Lung (tissue), 12 donors: ENCODE data around the gene APLNR. TPM values are rescaled to one million over a fixed set of nuclear protein-coding genes. Genes with fewer than 3 reads are reported as not detected.
A peak's percentile ranks its signal among the peaks of the same experiment; 100 is the strongest.

Source experiments
- ATAC-seq: fragments of 200-7000 bp; cut with Tn5 transposase; one replicate; pipeline ENCODE4 v1.9.1; 2020; ENCODE audit warnings: moderate number of reproducible peaks; ENCODE audit not compliant: insufficient read depth, low FRiP score
- DNase-seq, 3 donors: peaks; one replicate each; pipeline ENCODE4 v3.0.0-alpha.2; 2013 to 2017
- H3K27ac ChIP-seq, 2 donors: one replicate each; pipeline ENCODE4 v1.5.1; 2013; ENCODE audit warnings: mild to moderate bottlenecking in 2 of 2, moderate library complexity in 2 of 2, control low read depth in 1 of 2, inconsistent platforms in 1 of 2, low read depth in 1 of 2, low read length in 1 of 2
- H3K27me3 ChIP-seq, 3 donors: one replicate each; pipeline ENCODE4 v1.5.1; 2013; ENCODE audit warnings: low read length in 2 of 3; ENCODE audit not compliant: control insufficient read depth in 3 of 3, insufficient read depth in 3 of 3
- H3K36me3 ChIP-seq, 4 donors: one replicate each; pipeline ENCODE4 v1.5.1; 2013; ENCODE audit warnings: low read length in 4 of 4, mild to moderate bottlenecking in 1 of 4, moderate library complexity in 1 of 4; ENCODE audit not compliant: control insufficient read depth in 4 of 4, insufficient read depth in 4 of 4
- H3K4me1 ChIP-seq, 5 donors: one replicate each; pipeline ENCODE4 v1.5.1; 2013; ENCODE audit warnings: low read length in 5 of 5, mild to moderate bottlenecking in 2 of 5, moderate library complexity in 1 of 5; ENCODE audit not compliant: control insufficient read depth in 5 of 5, insufficient read depth in 5 of 5
- H3K4me3 ChIP-seq: one replicate; pipeline ENCODE4 v1.5.1; 2013; ENCODE audit warnings: mild to moderate bottlenecking, control low read depth, moderate library complexity
- H3K9ac ChIP-seq, 2 donors: one replicate each; pipeline ENCODE4 v1.5.1; 2013; ENCODE audit warnings: low read length in 2 of 2, control low read depth in 1 of 2; ENCODE audit not compliant: insufficient read depth in 1 of 2
- H3K9me3 ChIP-seq, 4 donors: one replicate each; pipeline ENCODE4 v1.5.1; 2013; ENCODE audit warnings: low read length in 3 of 4, mild to moderate bottlenecking in 1 of 4, moderate library complexity in 1 of 4; ENCODE audit not compliant: control insufficient read depth in 4 of 4, insufficient read depth in 3 of 4
- WGBS, 2 donors: extraction: QIAGEN DNeasy Blood & Tissue Kit; methylation state at CpG; one replicate each; pipeline ENCODE4 v1.1.7; 2013; 5-methylcytosine and 5-hydroxymethylcytosine counted together
- polyA plus RNA-seq, 2 donors: library from polyadenylated mRNA; stranded (reverse); fragments of 200-250 nt; gene quantifications; one replicate each; pipeline ENCODE4 v1.2.1, GENCODE V29; 2013
- total RNA-seq, 2 donors: library from RNA; depleted of rRNA in 1 of 2; stranded (reverse); fragments of >200 nt in 1 of 2; gene quantifications; one replicate each; pipeline ENCODE4 v1.2.1, GENCODE V29; 2014 to 2021
- TF ChIP-seq, protein P1 (sequence below): IDR thresholded peaks from 2 replicates; pipeline ENCODE4 v1.5.1; 2012; ENCODE audit warnings: mild to moderate bottlenecking; ENCODE audit errors: control extremely low read depth, extremely low read depth
- donor health status: control.
- donor health status: control.
- donor health status: Bipolar disorder and iron deficiency.
- donor health status: healthy.
- donor health status: DM: yes; HTN: yes; CAD: no.

Gene APLNR
- total and polyA plus RNA-seq, 4 donors: 0.39 to 93.8 (median 4.9) TPM

DNA sequence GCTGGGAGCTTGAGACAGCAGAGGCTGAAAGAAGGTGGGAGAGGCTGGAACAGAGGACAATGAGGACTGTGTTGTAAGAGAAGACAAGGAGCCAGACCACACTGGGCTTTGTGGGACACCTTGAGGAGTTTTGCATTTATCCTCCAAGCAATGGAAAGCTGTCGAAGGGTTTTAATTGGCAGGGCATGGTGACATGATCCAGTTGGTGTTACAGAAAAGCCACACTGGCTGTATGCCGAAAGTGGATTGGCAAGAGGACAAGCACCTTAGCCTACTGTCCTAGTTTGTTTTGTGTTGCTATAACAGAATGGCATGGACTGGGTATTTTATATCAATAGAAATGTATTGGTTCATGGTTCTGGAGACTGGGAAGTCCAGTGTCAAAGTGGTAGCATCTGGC is 14.0 kb upstream of the APLNR start:
- H3K4me3 ChIP-seq: no peak overlapping the region
- no peak overlapping the region for H3K9ac ChIP-seq
- H3K4me1 ChIP-seq: peaks cover 0 to 7% (median 4%) of the 10 kb centered on the region in 5 donors
- no peaks in the 10 kb centered on the region for H3K36me3 ChIP-seq
- WGBS, 2 donors: 92 to 93% methylated on average over 2 of the region's 2 CpGs
- DNase-seq: no peak
- H3K27me3 ChIP-seq: no peaks in the 10 kb centered on the region
- TF ChIP-seq, protein P1, sequence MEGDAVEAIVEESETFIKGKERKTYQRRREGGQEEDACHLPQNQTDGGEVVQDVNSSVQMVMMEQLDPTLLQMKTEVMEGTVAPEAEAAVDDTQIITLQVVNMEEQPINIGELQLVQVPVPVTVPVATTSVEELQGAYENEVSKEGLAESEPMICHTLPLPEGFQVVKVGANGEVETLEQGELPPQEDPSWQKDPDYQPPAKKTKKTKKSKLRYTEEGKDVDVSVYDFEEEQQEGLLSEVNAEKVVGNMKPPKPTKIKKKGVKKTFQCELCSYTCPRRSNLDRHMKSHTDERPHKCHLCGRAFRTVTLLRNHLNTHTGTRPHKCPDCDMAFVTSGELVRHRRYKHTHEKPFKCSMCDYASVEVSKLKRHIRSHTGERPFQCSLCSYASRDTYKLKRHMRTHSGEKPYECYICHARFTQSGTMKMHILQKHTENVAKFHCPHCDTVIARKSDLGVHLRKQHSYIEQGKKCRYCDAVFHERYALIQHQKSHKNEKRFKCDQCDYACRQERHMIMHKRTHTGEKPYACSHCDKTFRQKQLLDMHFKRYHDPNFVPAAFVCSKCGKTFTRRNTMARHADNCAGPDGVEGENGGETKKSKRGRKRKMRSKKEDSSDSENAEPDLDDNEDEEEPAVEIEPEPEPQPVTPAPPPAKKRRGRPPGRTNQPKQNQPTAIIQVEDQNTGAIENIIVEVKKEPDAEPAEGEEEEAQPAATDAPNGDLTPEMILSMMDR: no peak
- no peak overlapping the region for H3K27ac ChIP-seq
- no peak for ATAC-seq
- H3K9me3 ChIP-seq: no peaks in the 10 kb centered on the region

DNA sequence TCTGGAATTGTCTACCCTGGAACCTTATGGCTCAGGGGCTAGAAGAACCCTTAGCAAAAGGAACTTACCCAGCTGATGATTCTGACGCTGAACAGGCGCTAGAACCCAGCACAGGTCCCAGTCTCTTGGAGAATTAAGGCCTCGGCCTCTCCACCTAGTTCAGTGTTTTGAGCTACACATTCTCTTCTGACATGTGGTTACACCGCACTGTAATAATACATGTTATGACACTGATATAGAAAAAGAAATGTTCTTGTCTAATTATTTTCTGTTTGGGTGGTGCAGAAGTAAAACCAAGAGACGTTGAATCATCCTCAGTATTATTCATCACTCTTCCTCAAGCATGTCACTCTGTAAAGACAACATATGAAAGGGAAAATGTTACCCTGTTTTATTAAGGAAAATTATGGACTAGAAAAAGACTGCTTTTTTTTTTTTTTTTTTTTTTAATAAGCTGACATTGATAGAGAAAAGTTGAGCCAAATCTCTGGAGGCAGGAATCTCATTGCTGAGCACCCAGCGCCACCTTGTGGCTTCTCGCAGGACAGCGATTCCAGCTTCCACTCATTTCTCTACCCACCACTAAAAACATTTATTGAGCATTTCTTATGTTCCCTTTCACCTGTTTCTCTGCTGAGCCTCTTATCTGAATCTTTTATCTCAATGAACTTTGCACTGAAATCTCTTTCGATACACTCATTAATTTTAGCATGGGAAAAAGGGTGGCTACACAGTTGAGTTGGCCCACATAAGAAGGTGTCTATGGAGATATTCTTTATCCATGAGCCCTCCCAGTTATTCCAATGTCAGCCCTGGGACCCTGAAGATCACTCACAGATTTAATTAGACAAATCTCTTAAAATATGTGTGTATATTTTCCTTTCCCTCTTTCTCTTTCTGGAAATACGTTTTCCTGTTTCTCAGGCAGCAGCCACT is 12.6 kb upstream of the APLNR start:
- H3K9ac ChIP-seq: no peak overlapping the region
- peaks cover 4 to 7% (median 5%) of the 10 kb centered on the region in 5 donors for H3K4me1 ChIP-seq
- TF ChIP-seq, protein P1: peak; percentile 82
- H3K27ac ChIP-seq: no peak overlapping the region
- DNase-seq (peak; percentile 73 to 86 (median 83)), ATAC-seq (no peak)
- no peaks in the 10 kb centered on the region for H3K27me3 ChIP-seq
- H3K9me3 ChIP-seq: no peaks in the 10 kb centered on the region
- no peaks in the 10 kb centered on the region for H3K36me3 ChIP-seq
- no peak overlapping the region for H3K4me3 ChIP-seq
- WGBS, 2 donors: 33 to 39% methylated on average over 10 of the region's 10 CpGs

DNA sequence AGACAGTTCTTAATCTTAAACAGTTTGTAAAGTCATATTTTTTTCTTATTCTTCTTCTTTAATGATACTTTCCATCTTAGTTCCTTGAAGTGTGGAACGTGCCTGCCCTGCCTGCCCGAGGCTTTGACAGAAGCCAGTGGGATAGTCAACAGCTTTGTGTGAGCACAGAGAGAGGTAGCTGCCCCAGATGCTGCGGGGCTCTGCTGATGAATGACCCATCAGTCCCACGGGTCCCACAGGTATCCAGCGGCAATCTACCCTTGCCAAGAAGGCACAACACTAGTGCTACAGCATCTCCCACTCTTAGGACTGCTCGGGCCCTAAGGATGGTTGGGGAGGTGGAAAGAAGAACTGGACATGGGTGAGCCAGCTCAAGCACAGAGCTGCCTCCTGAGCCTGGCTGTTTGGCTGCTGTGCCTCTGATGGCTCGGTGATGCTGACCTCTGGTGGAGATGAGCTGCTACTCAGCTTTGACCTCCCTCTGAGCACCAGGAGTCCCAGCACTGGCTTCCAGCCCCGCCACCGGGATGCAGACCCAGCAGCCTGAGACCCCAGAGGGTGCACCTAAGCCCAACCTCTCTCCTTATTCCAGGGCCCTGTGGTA is 11.8 kb upstream of the APLNR start:
- H3K27ac ChIP-seq: no peak overlapping the region
- no peak overlapping the region for H3K4me3 ChIP-seq
- TF ChIP-seq, protein P1: peak; percentile 45
- peaks cover 4 to 7% (median 5%) of the 10 kb centered on the region in 5 donors for H3K4me1 ChIP-seq
- H3K36me3 ChIP-seq: no peaks in the 10 kb centered on the region
- DNase-seq (peak; percentile 84 to 90 (median 88)), ATAC-seq (peak; percentile 88)
- H3K9ac ChIP-seq: no peak overlapping the region
- H3K27me3 ChIP-seq: no peaks in the 10 kb centered on the region
- WGBS, 2 donors: 21 to 29% methylated on average over 9 of the region's 9 CpGs
- H3K9me3 ChIP-seq: no peaks in the 10 kb centered on the region
